RWPE1 (cell line): ENCODE results near the gene CEP85L.

Source experiments
- CTCF ChIA-PET: fragments of 350-600 bp; sonication (Branson Sonifier 250); formaldehyde crosslinking; extraction: SDS; loops from one replicate; lab custom pipeline; 2021; lab: Yijun Ruan, JAX
- POLR2A ChIA-PET: fragments of 400-600 bp; formaldehyde crosslinking; extraction: SDS; loops from one replicate; lab custom pipeline; 2020; ENCODE audit warnings: antibody characterized with exemption; ENCODE audit not compliant: low non-redundant PET; lab: Yijun Ruan, JAX
- DNase-seq: peaks from one replicate; pipeline ENCODE4 v3.0.0; 2012; ENCODE audit warnings: low spot score
- H3K27ac ChIP-seq: fragments of 450-650 bp; 2 replicates; pipeline ENCODE4 v1.5.1; 2017
- CTCF ChIP-seq: fragments of 450-650 bp; conservative IDR thresholded peaks from 2 replicates; pipeline ENCODE4 v1.5.1; 2017; ENCODE audit warnings: low read depth, mild to moderate bottlenecking

The CEP85L gene

GRCh38 chr6:118588626-118589025 is 62.8 kb downstream of the CEP85L start:
- no peak overlapping the region for H3K27ac ChIP-seq
- DNase-seq: no peak
- no peak for TF ChIP-seq CTCF
- POLR2A ChIA-PET: no interaction called here
- CTCF ChIA-PET: interaction anchor here (0.6 kb wide), 1 partner anchor 1637 kb away, joined by 3 read pairs; no protein-coding TSS in a partner anchor

GRCh38 chr6:118586746-118587485 is 64.5 kb downstream of the CEP85L start:
- no peak overlapping the region for H3K27ac ChIP-seq
- POLR2A ChIA-PET: no interaction called here
- CTCF ChIA-PET: interaction anchor here (0.8 kb wide), 1 partner anchor 54 kb away, joined by 3 read pairs; no protein-coding TSS in a partner anchor
- DNase-seq: no peak
- no peak for TF ChIP-seq CTCF

- no peak overlapping the region for H3K27ac ChIP-seq
- ChIA-PET POLR2A (no interaction called here), CTCF (interaction anchor here (0.6 to 0.8 kb wide), 2 partner anchors 10 to 203 kb away, joined by 4 to 6 read pairs; no protein-coding TSS in a partner anchor)
- no peak for TF ChIP-seq CTCF
- DNase-seq: no peak
Observed at GRCh38 chr6:118584911-118585310, 66.5 kb downstream of the CEP85L start.

- TF ChIP-seq CTCF: no peak
- DNase-seq: peak; percentile 28
- no peak overlapping the region for H3K27ac ChIP-seq
- ChIA-PET POLR2A (no interaction called here), CTCF (interaction anchor here (0.6 to 1.5 kb wide), 6 partner anchors 10 to 1167 kb away, joined by 3 to 5 read pairs (median 4); no protein-coding TSS in a partner anchor)
Observed at GRCh38 chr6:118581489-118581959, 69.9 kb downstream of the CEP85L start.

GRCh38 chr6:118580585-118581419 is 70.6 kb downstream of the CEP85L start:
- H3K27ac ChIP-seq: peak overlapping the region; percentile 60
- ChIA-PET CTCF (interaction anchor here (0.6 to 1.5 kb wide), 7 partner anchors 10 to 1166 kb away, joined by 3 to 5 read pairs (median 3); no protein-coding TSS in a partner anchor), POLR2A (no interaction called here)
- peak; percentile 67 for TF ChIP-seq CTCF
- peak; percentile 47 for DNase-seq

GRCh38 chr6:118579786-118580185 is 71.6 kb downstream of the CEP85L start:
- no peak for TF ChIP-seq CTCF
- H3K27ac ChIP-seq: no peak overlapping the region
- no peak for DNase-seq
- CTCF ChIA-PET: interaction anchor here (0.6 to 1.5 kb wide), 3 partner anchors 14 to 1014 kb away, joined by 3 to 5 read pairs (median 3); no protein-coding TSS in a partner anchor
- POLR2A ChIA-PET: no interaction called here
